Stimulated activated CD8-positive, alpha-beta memory T cell treated with anti-CD3 and anti-CD28 coated beads, Interleukin-7, amount 100 ng/mL, for 1 hour (primary cell): ENCODE results near the gene LRRK1.

ENCODE experiments used
- DNase-seq, 2 donors: peaks; one replicate each; pipeline ENCODE4 v3.0.0-alpha.2; 2020; ENCODE audit warnings: low read depth in 2 of 2

The LRRK1 gene

GRCh38 chr15:100972975-100973350 is 53.8 kb downstream of the LRRK1 start:
- no peak for DNase-seq

DNA sequence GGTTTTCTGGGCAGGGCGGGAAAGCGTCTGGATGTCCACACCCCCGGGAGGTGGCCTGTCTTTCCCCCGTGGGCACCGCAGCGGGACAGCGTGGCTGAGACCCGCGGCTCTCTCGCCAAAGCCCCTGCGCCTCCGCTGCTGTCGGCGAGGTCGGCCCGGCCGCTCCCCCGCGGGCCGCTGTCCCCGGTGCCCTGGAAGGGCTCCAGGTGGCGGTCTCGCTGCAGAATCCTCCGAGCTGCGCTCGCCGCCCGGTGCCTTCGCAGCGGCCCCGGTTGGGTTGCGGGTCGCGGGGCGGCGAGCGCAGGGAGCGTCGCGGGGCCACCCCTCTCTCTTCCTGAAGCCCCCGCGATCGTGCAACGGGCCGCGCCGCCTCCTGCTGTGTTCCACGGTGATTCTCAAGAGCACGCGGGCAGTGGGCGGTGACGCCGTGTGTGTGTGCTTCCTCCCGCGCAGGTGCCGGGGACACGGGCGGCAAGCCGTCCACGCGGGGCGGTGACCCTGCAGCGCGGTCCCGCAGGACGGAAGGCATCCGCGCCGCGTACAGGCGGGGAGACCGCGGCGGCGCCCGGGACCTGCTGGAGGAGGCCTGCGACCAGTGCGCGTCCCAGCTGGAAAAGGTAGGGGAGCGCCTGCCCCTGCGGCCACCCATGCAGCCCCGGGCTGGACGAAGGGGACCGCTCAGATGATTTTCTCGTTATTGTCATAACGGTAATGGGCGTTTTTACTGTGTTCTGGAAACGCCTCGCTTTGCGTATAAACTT is 54.4 kb downstream of the LRRK1 start:
- no peak for DNase-seq

- DNase-seq: no peak
Measured at GRCh38 chr15:100975043-100975442, 55.9 kb downstream of the LRRK1 start.

GRCh38 chr15:100980410-100981046 is 61.4 kb downstream of the LRRK1 start:
- DNase-seq: no peak

- DNase-seq: no peak
Measured at GRCh38 chr15:100981086-100981485, 61.9 kb downstream of the LRRK1 start.

- DNase-seq: no peak
Measured at GRCh38 chr15:100983221-100983620, 64.1 kb downstream of the LRRK1 start.

- DNase-seq: no peak
Measured at GRCh38 chr15:100985401-100985800, 66.2 kb downstream of the LRRK1 start.

DNA sequence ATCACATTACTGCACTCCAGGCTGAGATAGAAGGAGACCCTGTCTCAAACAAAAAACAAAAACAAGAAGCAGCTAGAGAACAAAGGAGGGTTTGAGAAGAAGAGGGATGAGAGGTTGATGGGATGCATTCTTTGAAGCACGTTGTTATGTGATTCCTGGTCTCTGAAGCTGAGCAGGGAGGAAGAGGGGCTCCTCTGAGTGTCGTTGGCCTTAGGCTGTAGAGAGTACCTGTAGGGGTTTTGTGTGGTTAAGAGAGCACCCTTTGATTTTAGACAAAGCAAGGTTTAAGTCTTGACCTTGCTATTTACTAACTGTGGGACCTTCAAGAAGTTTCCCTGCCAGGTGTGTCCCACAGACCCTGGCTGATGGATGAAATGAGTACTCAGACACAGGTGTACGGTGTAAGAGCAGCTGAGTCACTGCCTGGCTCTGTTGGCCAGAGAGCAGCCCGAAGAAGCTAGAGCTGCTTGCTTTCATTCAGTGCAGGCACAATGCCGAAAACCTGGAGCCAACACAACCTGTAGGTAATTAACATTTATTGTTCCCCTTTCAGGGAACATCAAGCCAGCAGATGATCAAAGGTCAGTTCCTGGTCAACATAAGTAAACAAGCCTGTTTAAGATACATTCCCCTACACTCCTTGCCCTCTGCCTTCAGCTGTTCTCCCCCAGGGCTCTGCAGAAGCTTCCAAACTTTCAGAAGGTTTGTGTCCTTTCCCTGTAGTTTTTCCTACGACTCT is 67.2 kb downstream of the LRRK1 start:
- no peak for DNase-seq

- no peak for DNase-seq
Measured at GRCh38 chr15:100987143-100987542, 68.0 kb downstream of the LRRK1 start.

DNA sequence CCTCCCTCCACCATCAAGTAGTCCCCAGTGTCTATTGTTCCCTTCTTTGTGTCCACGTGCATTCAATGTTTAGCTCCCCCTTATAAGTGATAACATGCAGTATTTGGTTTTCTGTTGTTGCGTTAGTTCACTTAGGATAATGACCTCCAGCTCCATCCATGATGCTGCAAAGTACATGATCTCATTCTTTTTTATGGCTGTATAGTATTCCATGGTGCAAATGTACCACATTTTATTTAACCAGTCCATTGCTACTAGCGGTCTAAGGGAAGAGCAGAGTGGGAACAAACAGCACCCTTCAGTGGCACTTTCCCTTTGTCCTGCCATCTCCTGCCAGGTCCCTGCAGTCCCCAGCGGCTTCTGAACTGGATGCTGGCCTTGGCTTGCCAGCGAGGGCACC is 69.1 kb downstream of the LRRK1 start:
- no peak for DNase-seq

- no peak for DNase-seq
Measured at GRCh38 chr15:100988857-100989256, 69.7 kb downstream of the LRRK1 start.

- DNase-seq: no peak
Measured at GRCh38 chr15:100994597-100995446, 75.7 kb downstream of the LRRK1 start.

DNA sequence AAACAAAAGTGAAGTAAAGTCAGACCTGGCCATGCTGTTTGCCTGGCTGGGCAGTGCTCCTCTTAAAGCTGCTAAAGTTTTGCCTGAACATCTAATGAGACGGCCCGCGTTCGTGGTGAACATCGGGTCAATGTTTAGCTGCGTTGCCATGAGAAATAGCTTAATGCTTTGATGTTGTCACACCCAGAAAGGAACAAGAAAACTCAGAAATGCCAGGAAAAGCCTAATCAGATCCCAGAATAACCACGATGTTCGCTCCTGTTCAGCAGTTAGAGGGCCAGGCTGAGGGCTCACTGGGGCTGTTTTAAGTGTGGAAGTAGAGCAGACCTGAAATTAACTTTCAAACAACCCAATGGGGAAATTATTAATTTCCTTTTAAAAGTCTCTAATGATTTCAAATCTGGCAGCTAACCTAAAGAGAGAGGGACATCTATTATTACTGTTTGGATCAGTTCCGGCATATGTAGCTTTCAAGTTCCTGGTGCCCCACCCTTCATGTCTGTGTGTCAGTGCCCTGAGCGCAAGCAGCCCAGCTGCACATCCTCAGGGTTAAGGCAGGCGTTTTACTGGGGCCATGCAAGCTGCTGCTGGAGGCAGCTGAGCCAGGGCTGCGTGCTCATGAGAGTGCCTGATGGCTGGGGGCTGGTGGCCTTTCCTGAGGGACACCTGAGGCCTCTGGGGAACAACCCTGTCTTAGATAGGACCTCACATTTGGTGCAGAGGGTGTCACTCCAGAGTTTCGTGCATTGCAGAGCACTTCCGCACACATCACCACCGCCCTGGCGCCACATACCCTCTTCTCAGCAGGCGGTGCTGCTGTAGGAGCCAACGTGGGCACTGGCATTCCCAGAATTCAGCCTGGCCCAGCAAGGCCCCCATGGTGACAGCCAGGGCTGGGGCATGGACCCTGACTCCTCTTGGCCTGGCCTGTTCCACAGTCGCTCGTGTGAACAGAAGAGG is 76.6 kb downstream of the LRRK1 start:
- no peak for DNase-seq

DNA sequence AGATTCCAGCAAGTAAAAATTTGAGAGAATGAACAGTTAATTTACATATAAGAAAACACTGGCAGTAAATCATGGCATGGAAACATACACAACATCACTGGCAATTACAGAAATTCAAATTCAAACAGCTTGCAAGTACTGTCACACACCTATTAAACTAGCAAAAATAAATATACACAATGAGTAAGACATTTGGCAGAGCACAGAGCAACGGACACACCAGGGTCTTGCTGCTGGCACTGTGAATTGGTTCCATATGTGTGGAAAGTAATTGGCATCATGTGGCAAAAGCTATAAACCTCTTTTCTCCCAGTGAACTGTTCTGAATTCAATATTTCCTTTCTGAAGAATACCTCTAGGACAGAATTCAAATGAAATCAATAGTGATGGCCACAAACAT is 78.3 kb downstream of the LRRK1 start:
- DNase-seq: no peak

DNA sequence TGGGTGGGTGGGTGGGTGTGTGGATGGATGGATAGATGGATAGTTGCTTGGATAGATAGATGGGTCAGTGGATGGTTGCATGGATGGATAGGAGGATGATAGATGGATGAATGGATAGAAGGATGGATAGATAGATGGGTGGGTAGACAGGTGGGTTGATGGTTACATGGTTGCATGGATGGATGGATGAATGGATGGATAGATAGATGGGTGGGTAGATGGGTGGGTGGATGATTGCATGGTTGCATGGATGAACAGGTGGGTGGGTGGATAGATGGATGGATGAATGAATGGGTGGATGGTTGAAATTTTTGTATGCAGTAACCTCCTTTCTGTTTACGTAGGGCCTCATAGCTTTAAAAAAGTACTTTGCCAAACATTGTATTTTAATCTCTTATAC is 79.5 kb downstream of the LRRK1 start:
- no peak for DNase-seq

GRCh38 chr15:100999369-100999768 is 80.2 kb downstream of the LRRK1 start:
- DNase-seq: no peak

- no peak for DNase-seq
Measured at GRCh38 chr15:101000271-101000681, 81.1 kb downstream of the LRRK1 start.

DNA sequence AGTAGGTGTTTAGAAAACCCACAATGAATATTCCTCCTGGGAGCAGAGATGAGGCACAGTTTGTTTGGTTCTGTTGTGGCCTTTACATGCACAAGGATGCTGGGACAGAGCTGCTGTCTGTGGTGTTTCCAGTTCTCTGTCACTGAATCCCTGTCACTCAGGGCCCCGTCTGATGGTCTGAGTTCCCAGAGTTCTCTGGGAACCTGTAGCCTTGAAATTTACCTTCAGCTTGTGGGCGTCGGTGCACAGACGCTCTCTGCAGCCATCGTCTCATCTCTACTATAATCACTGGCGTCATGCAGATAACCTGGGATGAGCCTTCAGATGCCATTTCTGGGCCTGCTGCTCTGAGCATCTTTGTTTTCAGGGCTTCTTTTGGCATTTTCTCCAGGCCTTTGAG is 81.9 kb downstream of the LRRK1 start:
- DNase-seq: no peak

DNA sequence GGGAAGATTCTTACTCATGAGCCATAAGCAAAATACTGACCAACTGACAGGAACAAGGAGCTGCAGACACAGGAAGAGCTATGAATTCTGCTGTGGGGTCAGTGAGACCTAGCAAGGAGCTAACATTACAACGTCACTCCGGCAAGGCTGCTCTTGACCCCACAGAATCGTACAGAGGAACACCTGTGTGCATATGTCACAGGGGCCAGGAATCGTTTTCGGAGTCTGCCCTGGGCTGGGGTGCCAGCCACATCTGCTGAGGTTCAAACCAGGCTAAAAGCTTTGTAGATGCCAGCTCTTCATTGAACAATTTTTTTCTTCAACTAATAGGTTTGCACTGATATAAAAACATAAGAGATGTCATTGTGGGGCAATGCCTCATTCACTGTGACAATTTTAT is 82.6 kb downstream of the LRRK1 start:
- no peak for DNase-seq

DNA sequence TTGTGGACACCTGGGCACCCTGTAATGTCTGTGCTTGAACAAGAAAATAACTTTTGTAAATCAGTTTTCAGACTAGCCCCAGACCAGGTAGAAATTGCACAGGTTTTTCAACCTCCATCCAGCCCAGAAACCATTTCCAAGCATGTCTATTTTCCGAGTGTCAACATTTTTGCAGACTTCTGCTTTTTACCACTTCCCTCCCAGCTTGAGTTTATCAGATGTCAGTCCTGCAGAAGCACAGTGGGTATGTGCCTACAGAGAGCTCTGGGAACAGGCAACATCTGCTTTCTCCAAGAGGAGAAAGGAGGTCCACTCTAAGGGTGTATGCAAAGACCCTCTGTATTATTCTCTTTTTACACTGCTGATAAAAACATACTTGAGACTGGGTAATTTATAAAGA is 83.9 kb downstream of the LRRK1 start:
- no peak for DNase-seq

- DNase-seq: no peak
Measured at GRCh38 chr15:101003706-101004105, 84.5 kb downstream of the LRRK1 start.
